ENCODE measurements around the gene YOD1. TPM values are rescaled to one million over a fixed set of nuclear protein-coding genes. Genes with fewer than 3 reads are reported as not detected.

The YOD1 gene
- total and polyA plus RNA-seq, 2 of the 13 experiments (the other 11 are each of a cell fraction or from before 2014, with no cell fraction given) = 3.4 to 9.1 TPM

- Histone ChIP-seq H3K27ac (ENCODE audit: extremely low read length, insufficient read depth, low read length) (peak overlapping the region; percentile 90), H3K4me2 (ENCODE audit: low read depth, low read length) (peak overlapping the region; percentile 98), H3K9ac (ENCODE audit: insufficient read depth, low read depth, low read length) (peak overlapping the region; percentile 94), H3K36me3 (replicated peaks in 1 of 2; ENCODE audit: control insufficient read depth in 1 of 2, insufficient read depth in 2 of 2, low read length in 2 of 2) (peaks cover 0 to 10% of the 10 kb centered on the region in 2 experiments; a peak in 1 of 5 replicates), H3K4me3 (replicated peaks in 1 of 3; ENCODE audit: insufficient read depth in 1 of 3, low read depth in 2 of 3, low read length in 3 of 3) (peak overlapping the region; percentile 95 to 98 (median 96)), H3K9me3 (ENCODE audit: low read length) (no peaks in the 10 kb centered on the region), H3K4me1 (ENCODE audit: insufficient read depth, low read length) (peaks cover 55% of the 10 kb centered on the region), H4K20me1 (ENCODE audit: insufficient read depth, low read length) (no peaks in the 10 kb centered on the region; the same call in none of the 2 replicates), H3K79me2 (ENCODE audit: insufficient read depth, low read length) (peaks cover 47% of the 10 kb centered on the region), H3K27me3 (ENCODE audit: control insufficient read depth in 1 of 2, insufficient read depth in 2 of 2, low read length in 2 of 2) (no peaks in the 10 kb centered on the region; a peak in 1 of 5 replicates), H2AFZ (ENCODE audit: low read length) (peak overlapping the region; percentile 79)
- BruUV-seq (replicated peaks) = no TSS peak
- WGBS (ENCODE audit: low lambda C conversion rate) = 0% methylated on average over 21 of the region's 47 CpGs
- ChIA-PET POLR2A (interaction anchor here (2.0 kb wide), 1 partner anchor 18 kb away, joined by 6 read pairs; the partner anchor contains the start of gene C1orf116), CTCF (ENCODE audit: low intra/inter-chr PET ratio, low total read pairs) (interaction anchor here (1.4 to 3.2 kb wide), 2 partner anchors 27 to 449 kb away, joined by 3 to 14 read pairs; no protein-coding TSS in a partner anchor)
- peak; percentile 71 for FAIRE-seq
- peak; percentile 67 for ATAC-seq
- peak; percentile 86 for DNase-seq (ENCODE audit: low spot score)
- intact Hi-C loops (cut with micrococcal nuclease; ENCODE audit: unreplicated experiment) = loop anchor here (1.0 to 2.0 kb wide), 3 partner anchors 18 to 46 kb away; partner anchors contain the start of gene C1orf116
- in situ Hi-C loops (cut with HindIII; ENCODE audit: extremely low pct_ligation_motif_present, low pct_unique_long_range_greater_than_20kb) = no loop called here
- 0 out of 2 replicates have a peak, but pooled peaks have one; percentile 88 for TF ChIP-seq ZNF235 (CRISPR knock-in tag; IDR thresholded peaks at IDR 0.05; ENCODE audit: borderline replicate concordance)
- TF ChIP-seq RBAK (CRISPR knock-in tag; IDR thresholded peaks at IDR 0.05) = no peak
- no peak for TF ChIP-seq ZSCAN29 (CRISPR knock-in tag; conservative IDR thresholded peaks at IDR 0.05)
- 0 out of 2 replicates have a peak, but pooled peaks have one; percentile 34 for TF ChIP-seq ZNF563 (CRISPR knock-in tag; IDR thresholded peaks at IDR 0.05)
- no peak for TF ChIP-seq IRF2 (CRISPR knock-in tag; IDR thresholded peaks at IDR 0.05)
- TF ChIP-seq ZC3H13 (CRISPR knock-in tag; IDR thresholded peaks at IDR 0.05) = no peak
- TF ChIP-seq ZNF776 (CRISPR knock-in tag; IDR thresholded peaks at IDR 0.05) = peak; percentile 55; the same call in 1 of the 2 replicates
- no peak for TF ChIP-seq NFE2 (CRISPR knock-in tag; IDR thresholded peaks at IDR 0.05)
- TF ChIP-seq KDM5A (IDR thresholded peaks at IDR 0.05; ENCODE audit: borderline replicate concordance, low read length) = peak; percentile 88
- no peak for TF ChIP-seq SP5 (CRISPR knock-in tag; IDR thresholded peaks at IDR 0.05; ENCODE audit: borderline replicate concordance, low read depth)
- peak; percentile 41; the same call in 1 of the 2 replicates for TF ChIP-seq ZNF784 (CRISPR knock-in tag; IDR thresholded peaks at IDR 0.05; ENCODE audit: borderline replicate concordance)
- no peak for TF ChIP-seq ZNF777 (CRISPR knock-in tag; IDR thresholded peaks at IDR 0.05)
- no peak for TF ChIP-seq PAF1 (CRISPR knock-in tag; IDR thresholded peaks at IDR 0.05)
- no peak for TF ChIP-seq DZIP1 (CRISPR knock-in tag; IDR thresholded peaks at IDR 0.05)
- peak; percentile 61 for TF ChIP-seq POLR2AphosphoS5 (IDR thresholded peaks at IDR 0.05; ENCODE audit: low read depth, low read length)
- no peak for TF ChIP-seq ATF3 (CRISPR knock-in tag; IDR thresholded peaks at IDR 0.05)
- TF ChIP-seq NR1H2 (CRISPR knock-in tag; IDR thresholded peaks at IDR 0.05; ENCODE audit: borderline replicate concordance, low read depth) = no peak
- no peak; the same call in 1 of the 2 replicates for TF ChIP-seq DR1 (CRISPR knock-in tag; IDR thresholded peaks at IDR 0.05)
- TF ChIP-seq SRSF9 (IDR thresholded peaks at IDR 0.05; ENCODE audit: borderline replicate concordance, insufficient read depth, low read depth, low read length, poor library complexity, severe bottlenecking) = no peak
- TF ChIP-seq ZFP41 (CRISPR knock-in tag; IDR thresholded peaks at IDR 0.05; ENCODE audit: borderline replicate concordance) = no peak
- TF ChIP-seq HOXD1 (CRISPR knock-in tag; IDR thresholded peaks at IDR 0.05) = no peak
- no peak for TF ChIP-seq SMC3 (IDR thresholded peaks at IDR 0.05; ENCODE audit: low read length)
Measured at GRCh38 chr1:207050480-207051190, 373 bp downstream of the YOD1 start.
